ENCODE results near the gene SRP14. TPM values are rescaled to one million over a fixed set of nuclear protein-coding genes. Genes with fewer than 3 reads are reported as not detected.

SRP14 gene
- total and polyA plus RNA-seq, 9 of the 15 experiments (the other 6 are each of a cell fraction or from before 2014, with no cell fraction given): 161 to 1,097 (median 402) TPM

DNA sequence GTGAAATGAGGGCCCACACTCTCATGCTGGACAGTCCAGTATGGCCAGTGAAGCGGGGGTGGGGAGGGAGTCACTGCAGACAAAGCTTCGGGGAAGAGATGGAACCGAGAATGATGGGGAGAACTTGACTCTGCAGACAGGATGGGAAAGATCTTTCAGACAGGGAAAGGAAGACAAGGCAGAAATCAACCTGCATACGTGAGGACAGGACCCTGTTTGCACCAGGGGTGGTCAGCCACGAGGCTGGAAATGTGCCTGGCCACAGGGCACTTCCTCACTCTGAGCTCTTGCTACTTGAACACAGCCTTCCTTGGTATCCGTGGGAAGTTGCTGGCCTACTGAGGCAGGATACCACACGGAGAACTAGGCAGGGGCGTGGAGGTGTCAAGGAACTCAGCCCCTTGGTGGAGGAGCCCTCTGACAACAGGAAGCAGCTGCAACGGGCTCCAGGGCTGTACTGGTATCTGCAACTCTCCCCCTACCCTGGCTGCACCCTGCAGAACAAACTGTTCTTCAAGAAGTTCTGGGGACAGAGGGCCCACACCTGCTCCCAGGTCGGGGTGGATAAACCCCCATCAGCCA, 9.3 kb upstream of the SRP14 start:
- intact Hi-C loops (cut with micrococcal nuclease) (loop anchor here (5.0 kb wide), 1 partner anchor 261 kb away; no protein-coding TSS in a partner anchor), in situ Hi-C loops (cut with MboI) (loop anchor here (5.0 kb wide), 1 partner anchor 224 kb away; no protein-coding TSS in a partner anchor)
- H3K9me3 ChIP-seq (replicated peaks; ENCODE audit: control insufficient read depth, insufficient read depth, low read depth, low read length): no peaks in the 10 kb centered on the region
- WGBS (ENCODE audit: insufficient coverage, low coverage, missing lambda C conversion rate): 62% methylated on average over 8 of the region's 10 CpGs
- ChIA-PET POLR2A (interaction anchor here (0.6 to 3.1 kb wide), 5 partner anchors 9 to 222 kb away, joined by 3 to 15 read pairs (median 3); partner anchors contain the start of genes BUB1B and SRP14), CTCF (ENCODE audit: low intra/inter-chr PET ratio) (interaction anchor here (0.7 kb wide), 1 partner anchor 227 kb away, joined by 3 read pairs; no protein-coding TSS in a partner anchor)
- no peaks in the 10 kb centered on the region; the same call in 1 of the 2 replicates for H4K20me1 ChIP-seq (replicated peaks; ENCODE audit: control insufficient read depth, insufficient read depth, low read length)
- H3K79me2 ChIP-seq (ENCODE audit: control insufficient read depth, insufficient read depth, low read length): no peaks in the 10 kb centered on the region
- TF ChIP-seq SETDB1 (IDR thresholded peaks at IDR 0.05; ENCODE audit: low read length) (no peak), NFIC (IDR thresholded peaks at IDR 0.05) (no peak), FOXA1 (IDR thresholded peaks at IDR 0.05; ENCODE audit: borderline replicate concordance) (no peak)
- TF ChIP-seq, protein P1, sequence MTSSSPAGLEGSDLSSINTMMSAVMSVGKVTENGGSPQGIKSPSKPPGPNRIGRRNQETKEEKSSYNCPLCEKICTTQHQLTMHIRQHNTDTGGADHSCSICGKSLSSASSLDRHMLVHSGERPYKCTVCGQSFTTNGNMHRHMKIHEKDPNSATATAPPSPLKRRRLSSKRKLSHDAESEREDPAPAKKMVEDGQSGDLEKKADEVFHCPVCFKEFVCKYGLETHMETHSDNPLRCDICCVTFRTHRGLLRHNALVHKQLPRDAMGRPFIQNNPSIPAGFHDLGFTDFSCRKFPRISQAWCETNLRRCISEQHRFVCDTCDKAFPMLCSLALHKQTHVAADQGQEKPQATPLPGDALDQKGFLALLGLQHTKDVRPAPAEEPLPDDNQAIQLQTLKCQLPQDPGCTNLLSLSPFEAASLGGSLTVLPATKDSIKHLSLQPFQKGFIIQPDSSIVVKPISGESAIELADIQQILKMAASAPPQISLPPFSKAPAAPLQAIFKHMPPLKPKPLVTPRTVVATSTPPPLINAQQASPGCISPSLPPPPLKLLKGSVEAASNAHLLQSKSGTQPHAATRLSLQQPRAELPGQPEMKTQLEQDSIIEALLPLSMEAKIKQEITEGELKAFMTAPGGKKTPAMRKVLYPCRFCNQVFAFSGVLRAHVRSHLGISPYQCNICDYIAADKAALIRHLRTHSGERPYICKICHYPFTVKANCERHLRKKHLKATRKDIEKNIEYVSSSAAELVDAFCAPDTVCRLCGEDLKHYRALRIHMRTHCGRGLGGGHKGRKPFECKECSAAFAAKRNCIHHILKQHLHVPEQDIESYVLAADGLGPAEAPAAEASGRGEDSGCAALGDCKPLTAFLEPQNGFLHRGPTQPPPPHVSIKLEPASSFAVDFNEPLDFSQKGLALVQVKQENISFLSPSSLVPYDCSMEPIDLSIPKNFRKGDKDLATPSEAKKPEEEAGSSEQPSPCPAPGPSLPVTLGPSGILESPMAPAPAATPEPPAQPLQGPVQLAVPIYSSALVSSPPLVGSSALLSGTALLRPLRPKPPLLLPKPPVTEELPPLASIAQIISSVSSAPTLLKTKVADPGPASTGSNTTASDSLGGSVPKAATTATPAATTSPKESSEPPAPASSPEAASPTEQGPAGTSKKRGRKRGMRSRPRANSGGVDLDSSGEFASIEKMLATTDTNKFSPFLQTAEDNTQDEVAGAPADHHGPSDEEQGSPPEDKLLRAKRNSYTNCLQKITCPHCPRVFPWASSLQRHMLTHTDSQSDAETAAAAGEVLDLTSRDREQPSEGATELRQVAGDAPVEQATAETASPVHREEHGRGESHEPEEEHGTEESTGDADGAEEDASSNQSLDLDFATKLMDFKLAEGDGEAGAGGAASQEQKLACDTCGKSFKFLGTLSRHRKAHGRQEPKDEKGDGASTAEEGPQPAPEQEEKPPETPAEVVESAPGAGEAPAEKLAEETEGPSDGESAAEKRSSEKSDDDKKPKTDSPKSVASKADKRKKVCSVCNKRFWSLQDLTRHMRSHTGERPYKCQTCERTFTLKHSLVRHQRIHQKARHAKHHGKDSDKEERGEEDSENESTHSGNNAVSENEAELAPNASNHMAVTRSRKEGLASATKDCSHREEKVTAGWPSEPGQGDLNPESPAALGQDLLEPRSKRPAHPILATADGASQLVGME (CRISPR knock-in tag; IDR thresholded peaks at IDR 0.05): no peak
- H2AFZ ChIP-seq (ENCODE audit: low read depth, low read length): no peak overlapping the region
- H3K9me1 ChIP-seq (ENCODE audit: control insufficient read depth, insufficient read depth, low read length): no peaks in the 10 kb centered on the region
- H3K27ac ChIP-seq (ENCODE audit: extremely low read depth, low read depth, low read length): no peak overlapping the region
- H3K27me3 ChIP-seq (ENCODE audit: control insufficient read depth in 2 of 2, insufficient read depth in 2 of 2, low read length in 2 of 2): no peaks in the 10 kb centered on the region
- H3K4me2 ChIP-seq (ENCODE audit: insufficient read depth, low read length): no peak overlapping the region
- BruUV-seq (replicated peaks): no TSS peak
- H3K4me3 ChIP-seq: no peak overlapping the region
- no peak overlapping the region for H3K9ac ChIP-seq (ENCODE audit: insufficient read depth in 1 of 2, low read depth in 2 of 2, low read length in 2 of 2)
- H3K36me3 ChIP-seq (ENCODE audit: control insufficient read depth, insufficient read depth, low read length): peaks cover 9% of the 10 kb centered on the region; the same call in 1 of the 3 replicates
- no peak for FAIRE-seq
- no peak for ATAC-seq
- no peak for DNase-seq (ENCODE audit: extremely low read depth in 1 of 4, low spot score in 3 of 4)
- H3K4me1 ChIP-seq (replicated peaks in 1 of 2; ENCODE audit: control insufficient read depth in 2 of 2, insufficient read depth in 2 of 2, low read length in 2 of 2): peaks cover 10 to 26% of the 10 kb centered on the region in 2 experiments

Data from K562 (cell line).